ENCODE measurements around the gene ROPN1L. TPM values are rescaled to one million over a fixed set of nuclear protein-coding genes. Genes with fewer than 3 reads are reported as not detected.

The ROPN1L gene
- total and polyA plus RNA-seq, 2 of the 4 experiments (the other 2 are of a cell fraction), result 0.34 to 0.36 TPM

DNA sequence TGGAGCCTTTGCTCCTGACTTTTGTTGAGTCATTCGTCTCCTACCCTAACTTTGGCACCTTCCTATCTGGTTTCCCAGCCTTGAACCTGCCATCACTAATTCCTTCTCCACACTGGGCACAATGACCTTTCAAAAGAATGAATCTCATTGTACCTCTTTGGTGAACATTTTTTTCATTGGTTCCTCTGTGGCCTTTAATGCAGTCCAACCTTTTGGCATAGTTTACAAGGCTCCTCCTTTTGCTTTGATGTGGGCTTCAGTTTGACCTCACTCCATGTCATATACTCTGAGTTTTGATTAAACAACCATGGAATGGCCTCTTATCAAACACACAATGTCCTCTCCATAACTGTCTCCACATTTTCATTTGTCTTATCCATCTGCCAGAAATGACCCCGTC is 14.5 kb upstream of the ROPN1L start:
- Histone ChIP-seq H3K23ac (ENCODE audit: low read depth, low read length) (no peak overlapping the region; the same call in 1 of the 2 replicates), H3K4me2 (ENCODE audit: low read depth, low read length) (no peak overlapping the region), H2BK20ac (ENCODE audit: low read depth, low read length) (no peak overlapping the region), H3K4me3 (ENCODE audit: insufficient read depth, low read depth, low read length) (no peak overlapping the region), H3K56ac (ENCODE audit: extremely low read depth, insufficient read depth, low read length) (no peak overlapping the region), H2AK9ac (replicated peaks; ENCODE audit: low read depth, low read length, poor library complexity) (no peak overlapping the region), H3K18ac (ENCODE audit: low read depth, low read length) (no peak overlapping the region), H2AFZ (replicated peaks; ENCODE audit: low read length, poor library complexity) (no peak overlapping the region), H3K4ac (ENCODE audit: low read depth, low read length) (no peak overlapping the region), H4K8ac (ENCODE audit: low read depth in 2 of 2, low read length in 2 of 2) (no peak overlapping the region), H3K9me3 (ENCODE audit: control insufficient read depth, insufficient read depth, low read length) (no peaks in the 10 kb centered on the region), H3K79me1 (ENCODE audit: low read depth in 1 of 2, low read length in 2 of 2) (peaks cover 16 to 29% of the 10 kb centered on the region in 2 experiments), H3K14ac (replicated peaks; ENCODE audit: low read depth, low read length) (no peak overlapping the region), H2AK5ac (ENCODE audit: low read depth, low read length) (no peak overlapping the region), H3K36me3 (ENCODE audit: control insufficient read depth, insufficient read depth, low read length) (peaks cover 41% of the 10 kb centered on the region), H2BK120ac (ENCODE audit: low read depth, low read length) (no peak overlapping the region), H3K9me1 (ENCODE audit: insufficient read depth, low read length) (peaks cover 6% of the 10 kb centered on the region), H3K27me3 (ENCODE audit: control insufficient read depth, insufficient read depth, low read length) (no peaks in the 10 kb centered on the region), H2BK15ac (ENCODE audit: low read depth, low read length) (no peak overlapping the region), H4K5ac (ENCODE audit: low read depth, low read length) (no peak overlapping the region), H3K27ac (ENCODE audit: insufficient read depth, low read length) (no peak overlapping the region), H4K20me1 (ENCODE audit: insufficient read depth, low read length) (peaks cover 5% of the 10 kb centered on the region; the same call in 1 of the 2 replicates), H3K9ac (ENCODE audit: low read depth, low read length) (no peak overlapping the region), H3K4me1 (ENCODE audit: control insufficient read depth, insufficient read depth, low read length) (peaks cover 6% of the 10 kb centered on the region), H2BK5ac (ENCODE audit: low read depth, low read length, poor library complexity, severe bottlenecking) (no peak overlapping the region), H4K91ac (ENCODE audit: insufficient read depth, low read depth, low read length) (no peak overlapping the region)
- no TSS peak for BruUV-seq (replicated peaks)
- 100% methylated on average over 1 of the region's 2 CpGs; no CpG with 5 or more reads in 1 of the 2 experiments for WGBS, 2 experiments (ENCODE audit: extremely low coverage in 2 of 2, insufficient read length in 1 of 2)
- dilution Hi-C loops (cut with HindIII; ENCODE audit: low sequenced_read_pairs, unreplicated experiment), result no loop called here
- in situ Hi-C loops (cut with MboI; ENCODE audit: low sequenced_read_pairs), result no loop called here
- intact Hi-C loops (cut with micrococcal nuclease), result no loop called here
- ChIA-PET CTCF (no interaction called here), POLR2A (ENCODE audit: unreplicated experiment) (no interaction called here)
- TF ChIP-seq MAFK (IDR thresholded peaks at IDR 0.05; ENCODE audit: low read depth, low read length) (no peak), RCOR1 (IDR thresholded peaks at IDR 0.05; ENCODE audit: insufficient replicate concordance, low read length) (no peak), RFX5 (IDR thresholded peaks at IDR 0.05; ENCODE audit: low read depth, low read length) (no peak), CHD1 (IDR thresholded peaks at IDR 0.05; ENCODE audit: low read depth, low read length) (no peak), BHLHE40 (IDR thresholded peaks at IDR 0.05; ENCODE audit: low read depth, low read length) (no peak)
- ATAC-seq (ENCODE audit: low read depth), result no peak
- no peak for DNase-seq
